Activated naive CD8-positive, alpha-beta T cell (primary cell): ENCODE data around the gene JPT2.
A peak's percentile ranks its signal among the peaks of the same experiment; 100 is the strongest.

ENCODE experiments used
- H3K27ac Mint-ChIP-seq: one replicate; pipeline ENCODE4 v1.8.0; 2021; ENCODE audit warnings: mixed read lengths
- H3K27me3 Mint-ChIP-seq: one replicate; pipeline ENCODE4 v1.8.0; 2021; ENCODE audit warnings: mixed read lengths
- H3K36me3 Mint-ChIP-seq: one replicate; pipeline ENCODE4 v1.8.0; 2021; ENCODE audit warnings: mixed read lengths
- H3K4me1 Mint-ChIP-seq: one replicate; pipeline ENCODE4 v1.8.0; 2021; ENCODE audit warnings: low read depth, mixed read lengths
- H3K4me3 Mint-ChIP-seq: one replicate; pipeline ENCODE4 v1.8.0; 2021; ENCODE audit warnings: mild to moderate bottlenecking, mixed read lengths
- H3K9me3 Mint-ChIP-seq: one replicate; pipeline ENCODE4 v1.8.0; 2021; ENCODE audit warnings: low read depth, mixed read lengths

JPT2 gene, protein sequence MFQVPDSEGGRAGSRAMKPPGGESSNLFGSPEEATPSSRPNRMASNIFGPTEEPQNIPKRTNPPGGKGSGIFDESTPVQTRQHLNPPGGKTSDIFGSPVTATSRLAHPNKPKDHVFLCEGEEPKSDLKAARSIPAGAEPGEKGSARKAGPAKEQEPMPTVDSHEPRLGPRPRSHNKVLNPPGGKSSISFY

DNA sequence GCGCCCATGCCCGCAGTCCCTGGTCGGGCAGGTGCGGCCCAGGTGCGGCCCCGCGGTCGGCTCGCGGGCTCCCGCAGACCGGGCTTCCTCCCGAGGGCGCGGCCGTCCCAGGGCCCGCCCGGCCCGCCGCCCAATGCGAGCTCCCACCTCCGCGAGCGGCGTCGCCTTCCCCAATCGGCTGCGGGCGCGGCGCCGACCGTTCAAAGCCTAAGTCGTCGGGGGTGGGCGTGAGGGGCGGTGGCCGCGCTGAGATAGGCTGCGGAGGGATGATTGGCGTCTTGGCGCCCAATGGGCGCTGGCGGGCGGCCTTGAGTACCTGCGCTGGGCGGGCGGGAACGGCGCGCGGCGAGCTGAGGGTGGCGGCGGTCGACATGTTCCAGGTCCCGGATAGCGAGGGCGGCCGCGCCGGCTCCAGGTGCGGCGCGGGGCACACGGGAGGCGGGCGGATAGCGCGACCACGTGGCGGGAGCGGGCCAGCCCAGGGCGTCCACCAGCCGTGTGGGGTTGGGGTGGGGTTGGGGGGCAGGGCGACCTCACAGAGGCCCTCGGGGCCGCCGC, at the start of gene JPT2:
JPT2 (plus strand) TSS at position 338 of the 558 bp plus-strand sequence; CDS start at position 372, 34 bp downstream.
- Mint-ChIP-seq H3K4me3 (peak within 1 kb of the TSS; percentile 97), H3K27ac (peak within 1 kb of the TSS; percentile 92), H3K9me3 (no peaks in the 10 kb centered on the region), H3K27me3 (no peaks in the 10 kb centered on the region), H3K4me1 (peaks cover 24% of the 10 kb centered on the region), H3K36me3 (no peaks in the 10 kb centered on the region)

DNA sequence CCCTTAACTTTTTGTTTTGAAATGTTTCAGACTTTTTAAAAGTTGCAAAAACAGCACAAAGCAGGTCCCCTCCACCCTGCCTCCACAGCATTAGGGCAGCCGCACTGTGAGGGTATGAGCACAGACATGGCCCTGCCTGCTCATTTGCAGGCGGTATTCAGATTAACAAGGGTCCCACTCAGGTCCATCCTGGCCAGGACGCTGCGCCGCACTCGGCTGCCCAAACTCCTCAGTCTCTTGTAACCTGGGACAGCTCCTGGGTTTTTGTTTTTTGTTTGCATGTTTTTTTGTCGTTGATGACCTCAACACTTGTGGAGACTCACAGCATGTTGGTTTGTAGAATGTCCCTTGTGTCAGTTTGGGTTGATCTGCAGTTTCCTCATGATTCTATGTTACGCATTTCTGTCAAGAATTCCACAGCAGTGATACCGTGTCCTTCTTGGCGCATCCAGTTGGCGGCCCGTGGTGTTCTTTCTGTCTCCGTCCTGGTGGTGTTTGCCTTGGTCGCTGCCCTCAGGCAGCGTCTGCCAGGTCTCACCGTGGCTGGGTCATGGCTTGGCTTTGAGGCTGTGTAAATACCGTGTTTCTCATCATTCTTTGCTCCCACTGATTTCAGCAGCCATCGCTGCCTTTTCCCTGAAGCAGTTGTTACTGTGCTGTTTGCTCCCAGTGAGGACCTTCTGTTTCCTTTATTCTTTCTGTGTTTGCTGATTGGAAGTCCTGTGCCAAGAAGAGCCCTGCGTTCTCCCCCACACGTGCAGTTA, 47.4 kb upstream of the JPT2 start:
- Mint-ChIP-seq H3K27me3 (no peaks in the 10 kb centered on the region), H3K27ac (no peak overlapping the region), H3K4me3 (no peak overlapping the region), H3K4me1 (peaks cover 6% of the 10 kb centered on the region), H3K36me3 (no peaks in the 10 kb centered on the region), H3K9me3 (no peaks in the 10 kb centered on the region)

DNA sequence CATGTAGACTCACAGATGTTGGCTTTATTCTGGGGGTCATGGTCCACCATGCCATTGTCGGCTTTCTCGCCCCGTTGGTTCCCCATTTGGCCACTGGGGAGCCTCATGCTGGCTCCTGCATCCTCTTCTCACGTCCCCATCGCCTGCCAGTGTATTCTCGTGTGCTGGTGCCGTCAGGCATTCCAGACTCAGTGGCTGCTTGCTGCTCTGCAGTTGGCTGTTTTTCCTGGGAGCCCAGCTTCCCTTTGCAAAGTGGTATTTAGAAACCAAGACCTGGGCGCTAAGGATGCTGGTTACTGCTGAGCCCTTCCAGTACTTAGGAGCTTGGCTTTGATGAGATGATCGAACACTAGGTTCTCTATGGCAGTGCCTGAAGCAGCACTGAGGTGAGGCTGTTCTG, 46.8 kb upstream of the JPT2 start:
- no peaks in the 10 kb centered on the region for H3K36me3 Mint-ChIP-seq
- no peaks in the 10 kb centered on the region for H3K9me3 Mint-ChIP-seq

DNA sequence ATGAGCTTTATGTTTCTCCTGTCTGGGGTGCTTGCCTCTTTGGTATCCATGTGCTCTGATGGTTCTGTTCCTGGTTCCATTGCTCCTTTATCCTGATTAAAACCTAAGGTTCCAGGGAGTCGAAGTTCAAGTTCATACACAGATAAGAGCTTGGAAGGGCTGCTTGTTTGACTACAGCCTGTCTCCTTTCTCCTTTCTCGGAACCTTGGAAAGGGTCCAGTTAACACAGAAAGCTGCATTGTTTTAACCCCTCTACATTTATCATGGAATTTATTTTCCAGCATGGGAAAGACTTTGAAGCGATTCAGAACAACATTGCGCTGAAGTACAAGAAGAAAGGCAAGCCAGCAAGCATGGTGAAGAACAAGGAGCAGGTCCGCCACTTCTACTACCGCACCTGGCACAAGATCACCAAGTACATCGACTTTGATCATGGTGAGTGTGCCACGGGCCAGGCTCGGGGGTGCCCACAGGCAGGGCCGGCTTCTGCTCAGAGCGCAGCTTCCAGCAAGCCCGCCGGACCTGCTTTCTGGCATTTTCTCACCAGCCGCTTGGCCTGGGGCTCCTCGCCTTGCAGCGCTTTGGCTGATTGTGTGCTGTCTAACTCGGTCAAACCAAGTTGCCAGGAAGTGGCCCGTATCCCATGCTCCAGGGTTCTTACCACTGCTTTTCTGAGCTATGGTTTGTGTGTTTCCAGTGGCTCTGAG, 46.0 kb upstream of the JPT2 start:
- Mint-ChIP-seq H3K4me3 (no peak overlapping the region), H3K36me3 (no peaks in the 10 kb centered on the region), H3K27me3 (no peaks in the 10 kb centered on the region), H3K27ac (no peak overlapping the region), H3K9me3 (no peaks in the 10 kb centered on the region), H3K4me1 (peaks cover 6% of the 10 kb centered on the region)

More for the DNA sequence above, 46.8 kb upstream of the JPT2 start:
- H3K27me3 Mint-ChIP-seq, result no peaks in the 10 kb centered on the region
- H3K4me3 Mint-ChIP-seq, result no peak overlapping the region
- peaks cover 6% of the 10 kb centered on the region for H3K4me1 Mint-ChIP-seq
- no peak overlapping the region for H3K27ac Mint-ChIP-seq

DNA sequence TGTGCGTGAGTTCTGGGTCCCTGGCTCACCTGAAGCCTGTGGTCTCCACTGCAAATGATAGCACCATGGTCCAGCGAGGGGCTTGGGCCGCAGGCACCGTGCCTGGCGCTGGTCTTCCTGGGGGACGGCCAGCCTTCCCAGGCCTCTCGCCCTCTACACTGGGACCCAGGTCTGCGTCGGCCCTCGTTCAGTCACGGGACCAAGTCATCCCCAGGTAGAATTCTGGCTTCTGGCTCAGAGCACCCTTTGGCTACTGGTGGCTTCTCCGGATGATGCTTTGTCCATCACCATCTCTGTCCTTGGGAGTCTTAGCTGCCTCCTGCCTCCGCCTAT, 45.5 kb upstream of the JPT2 start:
- Mint-ChIP-seq H3K36me3 (no peaks in the 10 kb centered on the region), H3K27ac (no peak overlapping the region), H3K4me1 (peaks cover 6% of the 10 kb centered on the region), H3K4me3 (no peak overlapping the region), H3K27me3 (no peaks in the 10 kb centered on the region), H3K9me3 (no peaks in the 10 kb centered on the region)

DNA sequence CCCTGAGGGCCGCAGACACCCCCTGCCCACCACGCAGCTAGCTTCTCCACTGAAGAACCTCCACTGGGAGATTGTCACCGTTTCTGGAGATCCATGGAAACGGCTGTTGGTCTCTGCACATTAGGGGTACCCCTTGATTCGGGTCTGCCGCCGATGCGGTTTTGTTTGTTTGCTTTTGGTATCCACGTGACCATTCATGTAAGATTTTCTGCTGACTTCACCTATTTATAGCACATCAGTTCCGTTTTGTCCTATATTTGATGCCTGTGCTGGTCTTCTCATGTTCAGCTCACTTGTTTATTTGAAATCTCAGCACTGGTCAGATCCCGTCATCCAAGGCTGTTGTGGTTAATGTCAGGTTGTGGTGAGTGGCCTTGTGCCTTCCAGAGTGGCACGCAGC, 44.8 kb upstream of the JPT2 start:
- no peaks in the 10 kb centered on the region for H3K9me3 Mint-ChIP-seq
- no peaks in the 10 kb centered on the region for H3K27me3 Mint-ChIP-seq
- no peak overlapping the region for H3K4me3 Mint-ChIP-seq
- no peak overlapping the region for H3K27ac Mint-ChIP-seq
- H3K4me1 Mint-ChIP-seq, result peaks cover 6% of the 10 kb centered on the region
- peaks cover 4% of the 10 kb centered on the region for H3K36me3 Mint-ChIP-seq

DNA sequence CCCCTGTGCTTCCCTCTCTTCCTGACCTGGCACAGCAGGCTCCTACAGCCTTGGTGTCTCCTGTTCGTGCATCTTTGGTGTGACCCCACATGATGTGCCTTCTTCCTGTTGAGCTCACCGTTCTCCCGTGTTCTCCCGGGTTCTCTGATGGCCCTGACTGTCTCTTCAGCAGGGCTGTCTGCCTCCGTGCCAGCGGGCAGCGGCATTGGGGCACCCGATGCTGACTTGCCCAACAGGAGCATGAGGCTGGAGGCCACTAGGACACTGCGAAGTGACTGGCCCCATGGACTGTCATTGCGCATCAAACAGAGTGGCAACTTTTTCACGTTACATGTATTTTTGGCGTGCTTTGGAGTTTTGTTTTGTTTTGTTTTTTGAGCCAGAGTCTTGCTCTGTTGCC, 43.5 kb upstream of the JPT2 start:
- Mint-ChIP-seq H3K36me3 (peaks cover 7% of the 10 kb centered on the region), H3K27ac (no peak overlapping the region), H3K4me3 (no peak overlapping the region), H3K9me3 (no peaks in the 10 kb centered on the region), H3K4me1 (peaks cover 6% of the 10 kb centered on the region), H3K27me3 (no peaks in the 10 kb centered on the region)

DNA sequence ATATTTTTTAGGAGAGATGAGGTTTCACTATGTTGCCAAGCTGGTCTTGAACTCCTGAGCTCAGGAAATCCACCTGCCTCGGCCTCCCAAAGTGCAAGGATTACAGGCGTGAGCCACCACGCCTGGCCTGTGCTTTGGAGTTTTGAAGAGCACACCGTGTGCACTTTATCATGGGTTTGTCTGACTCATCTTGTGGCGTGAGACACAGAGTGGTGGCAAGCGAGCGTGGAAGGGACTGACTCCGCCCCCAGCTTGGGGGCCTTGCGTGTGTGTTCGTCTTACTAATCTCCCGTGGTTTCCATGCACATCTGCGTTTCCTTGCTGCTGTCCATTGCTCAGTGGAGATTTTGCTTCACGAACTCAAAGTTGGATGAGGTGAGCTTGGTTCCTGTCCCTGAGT, 43.0 kb upstream of the JPT2 start:
- Mint-ChIP-seq H3K36me3 (peaks cover 7% of the 10 kb centered on the region), H3K9me3 (no peaks in the 10 kb centered on the region), H3K4me3 (no peak overlapping the region), H3K27me3 (no peaks in the 10 kb centered on the region), H3K4me1 (peaks cover 5% of the 10 kb centered on the region), H3K27ac (no peak overlapping the region)

DNA sequence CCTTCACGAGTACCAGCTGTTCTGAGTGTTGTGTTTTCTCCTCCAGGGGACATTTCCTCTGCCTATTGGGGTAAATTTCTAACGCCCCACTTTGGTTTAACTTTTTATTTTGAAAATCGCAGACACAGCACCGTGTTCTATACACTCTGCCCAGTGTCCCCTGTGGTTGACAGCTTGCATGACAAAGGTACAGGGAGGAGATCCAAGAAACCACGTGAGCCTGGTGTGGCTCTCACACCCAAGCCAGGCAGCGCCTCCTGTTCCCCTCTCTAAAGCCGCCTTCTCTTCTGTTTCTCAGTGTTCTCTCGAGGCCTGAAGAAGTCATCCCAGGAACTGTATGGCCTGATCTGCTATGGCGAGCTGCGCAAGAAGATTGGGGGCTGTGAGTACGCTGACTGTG, 40.6 kb upstream of the JPT2 start:
- no peaks in the 10 kb centered on the region for H3K4me1 Mint-ChIP-seq
- H3K27ac Mint-ChIP-seq, result no peak overlapping the region
- no peak overlapping the region for H3K4me3 Mint-ChIP-seq
- H3K36me3 Mint-ChIP-seq, result peaks cover 10% of the 10 kb centered on the region
- H3K9me3 Mint-ChIP-seq, result no peaks in the 10 kb centered on the region
- no peaks in the 10 kb centered on the region for H3K27me3 Mint-ChIP-seq

DNA sequence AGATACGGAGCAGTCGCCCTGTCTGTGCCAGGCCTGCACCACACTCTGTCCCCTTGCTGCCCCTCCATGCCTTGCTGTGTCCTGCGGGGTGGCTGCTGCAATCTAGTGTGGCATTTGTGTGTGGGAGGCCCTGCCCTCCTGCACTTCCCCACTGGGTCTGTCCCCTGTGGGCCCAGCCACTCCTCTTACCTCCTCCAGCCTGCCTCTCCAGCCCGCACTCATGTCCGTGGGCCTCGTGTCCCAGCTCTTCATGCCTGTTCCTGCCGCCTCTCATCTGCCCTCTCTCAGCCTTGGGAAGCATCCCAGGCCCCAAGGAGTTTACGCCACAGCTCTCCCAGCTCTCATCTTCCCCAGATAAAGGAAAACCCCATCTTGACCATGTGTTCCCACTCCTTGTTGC, 39.3 kb upstream of the JPT2 start:
- no peak overlapping the region for H3K27ac Mint-ChIP-seq
- H3K4me1 Mint-ChIP-seq, result no peaks in the 10 kb centered on the region
- no peaks in the 10 kb centered on the region for H3K27me3 Mint-ChIP-seq
- no peaks in the 10 kb centered on the region for H3K9me3 Mint-ChIP-seq
- peaks cover 10% of the 10 kb centered on the region for H3K36me3 Mint-ChIP-seq
- H3K4me3 Mint-ChIP-seq, result no peak overlapping the region

DNA sequence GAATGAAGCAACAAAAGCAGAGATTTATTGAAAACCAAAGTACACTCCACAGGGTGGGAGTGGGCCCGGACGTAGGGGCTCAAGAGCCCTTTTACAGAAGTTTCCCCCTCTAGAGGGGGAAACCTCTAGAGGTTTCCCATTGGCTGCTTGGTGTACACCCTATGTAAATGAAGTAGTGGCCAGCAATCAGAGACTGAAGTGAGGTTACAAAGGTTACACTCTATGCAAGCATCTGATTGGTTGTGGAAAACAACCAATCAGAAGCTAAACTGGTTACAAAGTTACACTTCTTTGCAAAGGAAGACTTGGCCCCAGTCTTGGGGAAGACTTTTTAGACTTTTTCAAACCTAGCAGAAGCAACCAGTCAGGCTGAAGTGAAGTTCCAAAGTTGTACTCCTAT, 38.8 kb upstream of the JPT2 start:
- Mint-ChIP-seq H3K4me3 (no peak overlapping the region), H3K27me3 (no peaks in the 10 kb centered on the region), H3K27ac (no peak overlapping the region), H3K36me3 (peaks cover 11% of the 10 kb centered on the region), H3K4me1 (no peaks in the 10 kb centered on the region), H3K9me3 (no peaks in the 10 kb centered on the region)

DNA sequence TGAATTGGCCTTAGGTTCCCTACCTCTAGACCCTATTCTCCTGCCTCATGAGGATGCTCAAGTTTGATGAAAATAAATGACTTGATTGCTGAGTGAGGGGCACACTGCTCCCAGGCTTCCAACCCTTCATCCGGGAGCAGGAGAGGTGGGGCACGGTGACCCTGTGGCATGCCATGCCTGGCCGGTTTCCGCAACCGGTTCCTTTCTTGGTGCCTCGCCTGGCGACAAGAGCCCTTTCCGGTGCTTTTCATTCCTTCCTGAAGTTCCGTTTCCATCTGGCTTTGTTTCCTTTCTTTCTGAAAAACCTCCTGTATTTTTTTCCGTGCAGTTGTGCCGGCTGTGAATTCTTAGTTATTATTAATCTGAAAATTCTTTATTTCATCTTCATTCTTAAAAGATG, 38.2 kb upstream of the JPT2 start:
- no peak overlapping the region for H3K4me3 Mint-ChIP-seq
- H3K4me1 Mint-ChIP-seq, result no peaks in the 10 kb centered on the region
- no peaks in the 10 kb centered on the region for H3K9me3 Mint-ChIP-seq
- H3K36me3 Mint-ChIP-seq, result peaks cover 11% of the 10 kb centered on the region
- H3K27ac Mint-ChIP-seq, result no peak overlapping the region
- no peaks in the 10 kb centered on the region for H3K27me3 Mint-ChIP-seq

DNA sequence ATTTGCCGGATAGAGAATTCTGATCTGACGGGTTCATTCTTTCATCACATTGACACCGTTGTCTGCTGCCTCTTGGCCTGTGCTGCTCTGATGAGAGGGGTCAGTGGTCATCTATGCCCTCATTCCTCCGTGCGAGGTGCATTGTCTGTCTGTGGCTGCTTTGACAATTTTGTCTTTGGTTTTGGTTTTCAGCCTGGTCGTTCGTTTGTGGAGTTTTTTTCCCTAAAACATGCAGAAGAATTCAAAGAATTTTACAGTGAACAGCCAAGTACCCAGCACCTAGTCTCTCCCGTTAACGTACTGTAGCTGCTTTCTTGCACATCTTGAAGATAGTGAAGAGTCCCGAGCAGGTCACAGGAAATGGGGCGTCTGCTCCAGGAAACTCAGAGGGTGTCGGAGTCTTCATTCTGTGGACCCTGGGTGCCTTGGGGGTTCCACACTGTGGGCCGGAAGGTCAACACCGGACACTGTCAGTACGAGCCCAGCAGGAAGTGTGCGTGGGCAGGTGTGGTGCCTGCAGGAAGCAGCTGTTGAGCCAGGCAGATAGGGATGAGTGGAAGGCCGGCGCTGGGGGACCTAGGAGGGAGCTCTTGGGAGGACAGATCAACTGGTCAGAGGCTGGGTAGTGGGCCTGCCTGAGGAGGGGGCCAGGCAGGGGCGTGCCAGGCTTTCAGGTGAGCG, 37.7 kb upstream of the JPT2 start:
- H3K36me3 Mint-ChIP-seq, result peaks cover 11% of the 10 kb centered on the region
- no peaks in the 10 kb centered on the region for H3K9me3 Mint-ChIP-seq
- H3K27ac Mint-ChIP-seq, result no peak overlapping the region
- no peaks in the 10 kb centered on the region for H3K27me3 Mint-ChIP-seq
- H3K4me1 Mint-ChIP-seq, result peaks cover under 1% of the 10 kb centered on the region
- no peak overlapping the region for H3K4me3 Mint-ChIP-seq

DNA sequence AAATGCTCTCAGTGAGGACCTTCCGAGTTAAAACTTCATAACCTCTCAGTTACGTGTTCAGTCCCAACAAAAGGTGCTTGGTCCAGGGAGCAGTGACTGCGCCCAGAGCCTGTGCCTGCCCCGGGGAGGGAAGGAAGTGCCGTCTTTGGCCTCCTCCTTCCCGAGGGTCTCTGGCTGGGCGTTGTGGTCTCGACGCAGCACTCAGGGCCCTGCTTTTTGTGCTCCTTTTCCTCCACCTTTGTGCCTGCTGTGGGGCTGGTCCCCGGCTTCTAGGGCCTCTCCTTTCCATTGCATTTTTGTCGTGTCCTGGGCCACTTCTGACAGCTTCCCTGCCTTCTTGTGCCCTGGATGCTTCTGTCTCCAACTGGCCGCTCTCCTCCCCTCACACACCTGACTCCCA, 36.8 kb upstream of the JPT2 start:
- H3K4me1 Mint-ChIP-seq, result peaks cover 9% of the 10 kb centered on the region
- no peaks in the 10 kb centered on the region for H3K27me3 Mint-ChIP-seq
- H3K27ac Mint-ChIP-seq, result no peak overlapping the region
- no peak overlapping the region for H3K4me3 Mint-ChIP-seq
- H3K9me3 Mint-ChIP-seq, result no peaks in the 10 kb centered on the region
- peaks cover 11% of the 10 kb centered on the region for H3K36me3 Mint-ChIP-seq

DNA sequence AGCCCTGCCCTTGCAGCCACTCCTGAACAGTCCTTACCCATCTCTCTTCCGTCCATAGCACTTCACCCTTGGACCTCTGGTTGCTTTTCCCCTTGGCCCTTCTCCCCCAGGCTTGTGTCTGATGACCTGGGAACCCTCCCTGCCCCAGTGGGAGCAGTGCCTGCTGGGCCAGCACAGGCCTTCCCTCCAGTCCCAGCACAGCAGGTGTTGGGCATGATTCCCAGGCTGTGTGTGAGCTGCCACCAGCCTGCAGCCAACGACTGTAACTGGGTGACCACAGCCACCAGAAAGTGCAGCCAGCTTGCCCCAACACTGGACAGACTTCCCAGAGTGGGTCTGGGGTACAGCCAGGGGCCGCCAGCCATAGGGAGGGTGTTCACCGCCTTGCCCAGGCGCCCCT, 35.9 kb upstream of the JPT2 start:
- H3K9me3 Mint-ChIP-seq, result no peaks in the 10 kb centered on the region
- peaks cover 11% of the 10 kb centered on the region for H3K36me3 Mint-ChIP-seq
- H3K4me1 Mint-ChIP-seq, result peaks cover 17% of the 10 kb centered on the region
- no peak overlapping the region for H3K4me3 Mint-ChIP-seq
- H3K27ac Mint-ChIP-seq, result no peak overlapping the region
- H3K27me3 Mint-ChIP-seq, result no peaks in the 10 kb centered on the region
